GM12878 (cell line): Measurements from ENCODE around the gene LDB3.

Experiments
- CBFB ChIP-seq: IDR thresholded peaks from 2 replicates; pipeline ENCODE4 v1.6.1; 2016; ENCODE audit warnings: antibody characterized with exemption, low read depth
- CTCF ChIP-seq, 3 experiments: IDR thresholded peaks in 2 of 3; conservative IDR thresholded peaks in 1 of 3; 2 replicates each; pipeline ENCODE4 v1.5.1; 2011; ENCODE audit warnings: low read depth in 3 of 3, low read length in 3 of 3, mild to moderate bottlenecking in 3 of 3, control low read depth in 2 of 3, moderate library complexity in 2 of 3, inconsistent platforms in 1 of 3, mixed read lengths in 1 of 3; ENCODE audit not compliant: control insufficient read depth in 2 of 3, insufficient read depth in 1 of 3; ENCODE audit errors: extremely low read depth in 1 of 3
- EGR1 ChIP-seq, 2 experiments: IDR thresholded peaks; 1 replicate in 1 of 2; 2 replicates in 1 of 2; pipeline ENCODE4 v1.6.1; 2011 to 2012; ENCODE audit warnings: low read depth in 2 of 2, low read length in 2 of 2, borderline replicate concordance in 1 of 2, mild to moderate bottlenecking in 1 of 2, moderate library complexity in 1 of 2
- MEF2A ChIP-seq: IDR thresholded peaks from 2 replicates; pipeline ENCODE4 v1.6.1; 2011; ENCODE audit warnings: low read depth, mild to moderate bottlenecking, low read length, moderate library complexity; ENCODE audit not compliant: insufficient read depth
- PBX3 ChIP-seq: IDR thresholded peaks from 2 replicates; pipeline ENCODE4 v1.6.1; 2011; ENCODE audit warnings: mild to moderate bottlenecking, low read depth, low read length, moderate library complexity; ENCODE audit not compliant: insufficient replicate concordance
- RFX5 ChIP-seq: IDR thresholded peaks from 2 replicates; pipeline ENCODE4 v1.6.1; 2011; ENCODE audit warnings: low read depth, low read length, improper control_type of control experiment
- SIN3A ChIP-seq: IDR thresholded peaks from 2 replicates; pipeline ENCODE4 v1.6.1; 2012; ENCODE audit warnings: low read depth, low read length, improper control_type of control experiment
- ZBTB33 ChIP-seq: fragments of 450-650 bp; IDR thresholded peaks from 2 replicates; pipeline ENCODE4 v1.6.1; 2017; ENCODE audit warnings: mild to moderate bottlenecking

GRCh38 chr10:86673827-86674581, 5.7 kb downstream of the LDB3 start:
- TF ChIP-seq EGR1 (IDR thresholded peaks at IDR 0.05; ENCODE audit: borderline replicate concordance in 1 of 2, low read depth in 2 of 2, low read length in 2 of 2) (no peak), PBX3 (no peak), RFX5 (no peak), ZBTB33 (no peak), CTCF (IDR thresholded peaks at IDR 0.05 in 2 of 3, conservative IDR thresholded peaks at IDR 0.05 in 1 of 3; ENCODE audit: control insufficient read depth in 2 of 3, extremely low read depth in 1 of 3, insufficient read depth in 1 of 3, low read depth in 3 of 3, low read length in 3 of 3) (no peak), SIN3A (no peak), CBFB (no peak), MEF2A (no peak)
